ENCODE measurements around the gene MEIG1.
"Not testable (repeated sequence)": the region's sequence is repeated elsewhere in the genome, so short reads cannot be mapped to it uniquely, and the experiment has no call there.

The MEIG1 gene, protein sequence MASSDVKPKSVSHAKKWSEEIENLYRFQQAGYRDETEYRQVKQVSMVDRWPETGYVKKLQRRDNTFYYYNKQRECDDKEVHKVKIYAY

DNA sequence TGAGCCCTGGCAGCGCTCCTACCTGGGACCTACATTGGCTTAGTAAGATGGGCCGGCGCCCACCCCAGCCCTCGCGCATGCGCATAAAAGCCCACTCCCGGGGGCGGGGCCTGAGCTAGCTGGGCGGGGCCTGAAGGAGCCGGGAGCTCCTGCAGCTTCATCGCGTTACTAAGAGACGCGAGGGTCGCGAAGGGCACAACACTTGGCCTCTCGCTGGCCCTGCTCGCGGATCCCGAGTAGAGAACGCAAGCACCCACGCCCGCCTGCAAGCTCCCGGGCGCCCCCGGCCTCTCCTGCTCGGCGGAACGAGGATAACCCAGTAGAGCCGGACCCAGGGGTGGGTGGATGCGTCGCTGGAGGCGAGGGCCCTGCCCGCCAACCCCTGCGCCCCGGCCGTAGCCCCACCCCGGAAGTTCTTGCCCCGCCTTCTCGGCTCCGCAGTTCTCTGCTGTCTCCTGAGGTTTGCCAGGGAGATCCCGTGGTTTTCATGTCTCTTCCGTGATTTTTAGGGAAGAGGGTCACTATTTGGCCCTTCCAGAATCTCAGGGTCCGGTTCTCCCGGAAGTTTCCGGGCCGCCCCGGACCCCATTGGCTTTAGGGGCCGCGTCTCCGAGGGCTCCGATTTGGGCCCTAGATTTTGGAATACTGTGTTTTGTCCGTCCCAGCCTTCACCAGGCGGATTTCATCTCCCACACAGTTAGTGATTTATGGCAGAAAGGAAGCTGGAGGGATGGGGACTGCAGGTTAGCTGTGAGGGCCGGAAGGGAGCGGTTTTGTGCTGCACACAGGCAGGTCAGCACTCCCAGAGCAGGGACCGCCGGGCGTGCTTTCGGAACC lies at the start of gene MEIG1:
TSS of gene MEIG1 (plus strand) at position 168 of the 837 bp plus-strand sequence. CDS start 7,081 bp downstream, outside the sequence.
- peak; percentile 88 for DNase-seq

DNA sequence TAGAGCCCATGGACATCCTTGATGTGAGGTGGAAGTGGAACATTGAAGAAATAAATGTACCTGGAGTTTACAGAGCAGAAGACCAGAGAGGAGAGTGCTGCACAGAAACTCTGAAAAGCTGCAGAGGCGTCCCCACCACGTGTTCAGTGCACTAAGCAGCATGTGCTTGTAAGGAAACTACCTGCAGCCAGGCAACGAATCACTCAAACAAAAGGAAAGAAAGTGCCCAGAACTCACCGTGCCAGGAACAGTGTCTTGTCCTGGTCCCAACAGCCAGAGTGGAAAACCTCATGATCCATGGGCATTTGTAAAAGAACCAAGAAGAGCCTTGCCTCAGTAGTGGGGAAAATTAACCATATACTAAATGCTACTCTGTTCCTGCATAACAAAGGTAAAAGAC lies 48.2 kb upstream of the MEIG1 start:
- no peak for DNase-seq

DNA sequence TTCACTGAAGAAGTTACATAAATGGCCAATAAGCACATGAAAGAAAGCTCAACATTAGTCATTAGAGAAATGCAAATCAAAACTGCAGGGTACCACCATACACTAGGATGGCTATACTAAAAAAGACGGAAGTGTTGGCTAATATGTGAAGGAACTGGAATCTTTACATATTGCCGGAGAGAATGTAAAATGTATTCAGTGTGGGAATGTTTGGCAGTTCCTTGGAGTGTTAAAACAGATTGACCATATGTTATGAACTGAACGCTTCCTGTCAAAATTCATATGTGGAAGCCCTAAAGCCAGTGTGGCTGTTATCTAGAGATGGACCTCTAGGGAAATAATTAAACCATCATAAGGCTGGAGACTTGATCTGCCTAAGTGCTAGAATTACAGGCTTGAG lies 47.4 kb upstream of the MEIG1 start:
- no peak for DNase-seq

DNA sequence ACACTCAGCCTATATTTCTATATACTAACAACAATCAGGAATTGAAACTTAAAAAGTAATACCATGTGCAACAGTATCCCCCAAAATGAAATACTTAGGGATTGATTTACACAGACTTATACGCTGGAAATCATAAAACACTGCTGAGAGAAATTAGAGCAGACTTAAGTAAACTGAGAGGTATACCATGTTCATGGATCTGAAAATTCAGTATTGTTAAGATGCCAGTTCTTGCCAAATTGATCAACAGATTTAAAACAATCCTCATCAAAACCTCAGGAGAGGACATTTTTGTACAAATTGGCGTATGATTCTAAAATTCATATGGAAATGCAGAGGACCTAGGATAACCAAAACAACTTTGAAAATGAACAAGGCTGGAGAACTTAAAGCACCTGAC lies 42.6 kb upstream of the MEIG1 start:
- DNase-seq = no peak

DNA sequence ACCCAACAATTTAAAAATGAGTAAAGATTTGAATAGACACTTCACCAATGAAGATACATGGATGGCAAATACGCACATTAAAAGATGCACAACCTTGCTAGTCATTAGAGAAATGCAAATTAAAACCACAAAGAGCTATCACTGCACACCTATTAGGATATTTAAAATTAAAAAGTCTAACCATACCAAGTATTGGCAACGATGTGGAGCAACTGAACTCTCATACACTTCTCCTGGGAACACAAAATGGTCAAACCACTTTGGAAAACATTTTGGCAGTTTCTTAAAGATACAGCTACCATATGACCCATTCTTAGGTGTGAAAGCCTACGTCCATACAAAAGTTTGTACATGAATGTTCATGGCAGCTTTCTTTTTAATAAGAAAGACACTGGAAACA lies 41.4 kb upstream of the MEIG1 start:
- DNase-seq = no peak

DNA sequence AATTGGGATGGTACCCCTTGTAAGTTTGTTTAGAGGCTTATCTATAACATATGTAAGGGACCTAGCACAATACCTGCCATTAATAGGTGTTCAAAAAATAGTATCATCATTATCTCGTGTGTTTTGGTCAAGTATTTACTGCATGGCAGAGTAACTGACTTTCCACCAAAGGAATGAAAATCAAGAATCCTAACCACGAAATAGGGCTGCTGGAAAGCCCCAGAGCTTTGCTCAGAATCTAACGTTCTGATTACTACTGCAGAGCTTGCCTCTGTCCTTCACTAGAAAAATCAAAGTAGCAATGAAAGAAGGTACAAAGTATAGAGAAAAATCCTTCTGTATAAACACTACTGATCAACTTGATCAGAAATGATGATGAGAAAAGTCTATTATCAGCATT lies 40.2 kb upstream of the MEIG1 start:
- DNase-seq = no peak

DNA sequence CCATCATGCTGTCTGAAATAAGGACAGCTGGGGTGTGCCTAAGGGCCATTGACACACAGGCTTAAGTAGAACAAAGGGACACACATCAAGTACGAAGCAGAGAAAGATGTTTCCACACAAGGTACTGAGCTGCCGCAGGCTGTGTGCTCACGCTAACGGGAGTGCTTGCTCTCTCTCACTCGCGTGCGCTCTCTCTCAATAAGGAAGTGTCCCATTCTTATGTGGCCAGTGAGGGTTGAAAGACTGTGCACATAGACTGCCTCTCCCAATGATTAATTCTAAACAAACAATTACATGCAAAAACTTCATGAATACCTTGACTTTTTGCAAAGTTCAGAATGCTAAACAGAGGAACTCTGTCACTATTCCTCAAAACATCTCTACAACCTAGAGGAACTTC lies 35.2 kb upstream of the MEIG1 start:
- DNase-seq = no peak

DNA sequence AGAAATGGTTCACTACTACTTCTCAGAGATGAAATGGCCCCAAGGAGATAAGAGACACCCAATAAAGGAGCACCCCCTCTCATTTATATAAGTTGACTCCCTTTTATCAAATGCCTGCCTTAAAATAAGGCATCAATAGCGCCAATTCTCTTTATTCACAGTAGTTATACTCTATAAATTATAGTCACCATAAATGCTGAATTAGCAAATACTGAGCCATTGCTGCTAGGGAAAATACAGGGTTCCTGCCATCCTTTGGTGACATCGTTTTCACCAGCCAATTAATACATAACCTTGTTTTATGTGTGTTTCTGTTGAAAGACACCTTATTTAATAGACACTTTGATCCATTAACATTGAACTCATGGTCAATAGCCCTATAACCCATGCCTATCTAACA lies 33.9 kb upstream of the MEIG1 start:
- no peak for DNase-seq

DNA sequence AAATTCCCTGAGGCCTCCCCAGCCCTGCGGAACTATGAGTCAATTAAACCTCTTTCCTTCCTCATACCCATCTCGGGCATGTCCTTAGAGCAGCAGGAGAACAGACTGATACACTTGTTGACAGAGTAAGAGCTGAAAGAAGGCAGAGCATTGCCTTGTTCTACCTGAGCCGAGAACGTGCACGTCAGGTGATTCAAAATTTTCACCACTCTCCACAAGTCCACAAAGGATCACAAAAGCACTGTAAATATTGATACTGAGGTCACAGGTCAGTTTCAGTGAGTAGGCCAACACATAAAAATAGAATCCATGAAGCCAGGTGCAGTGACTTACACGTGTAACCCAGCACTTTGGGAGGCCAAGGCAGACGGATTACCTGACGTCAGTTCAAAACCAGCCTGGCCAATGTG lies 33.1 kb upstream of the MEIG1 start:
- DNase-seq = no peak

DNA sequence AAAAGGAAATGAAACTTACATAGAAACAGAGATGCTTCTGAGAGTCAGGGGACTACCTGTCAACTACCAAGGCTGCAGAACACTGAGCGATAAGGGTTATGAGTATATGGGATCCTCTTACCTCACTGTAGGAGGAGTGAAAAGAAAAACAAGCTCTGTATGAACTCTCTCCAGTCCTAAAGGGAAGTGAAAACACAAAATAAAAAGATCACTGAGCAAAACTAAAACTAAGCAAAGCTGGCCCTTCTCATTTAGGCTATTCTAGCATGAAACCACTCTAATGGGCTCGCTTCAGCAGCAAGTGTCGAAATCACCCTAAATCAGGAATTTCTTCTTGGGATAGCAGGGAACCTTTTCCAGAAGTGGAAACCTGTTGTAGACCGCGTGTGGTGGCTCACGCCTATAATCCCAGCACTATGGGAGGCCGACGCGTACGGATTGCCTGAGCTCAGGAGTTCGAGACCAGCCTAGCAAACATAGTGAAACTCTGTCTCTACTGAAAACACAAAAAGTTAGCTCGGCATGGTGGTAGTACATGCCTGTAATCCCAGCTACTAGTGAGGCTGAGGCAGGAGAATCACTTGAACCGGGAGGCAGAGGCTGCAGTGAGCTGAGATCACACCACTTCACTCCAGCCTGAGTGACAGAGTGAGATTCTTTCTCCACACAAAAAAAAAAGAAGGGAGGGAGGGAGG lies 32.3 kb upstream of the MEIG1 start:
- DNase-seq = no peak

DNA sequence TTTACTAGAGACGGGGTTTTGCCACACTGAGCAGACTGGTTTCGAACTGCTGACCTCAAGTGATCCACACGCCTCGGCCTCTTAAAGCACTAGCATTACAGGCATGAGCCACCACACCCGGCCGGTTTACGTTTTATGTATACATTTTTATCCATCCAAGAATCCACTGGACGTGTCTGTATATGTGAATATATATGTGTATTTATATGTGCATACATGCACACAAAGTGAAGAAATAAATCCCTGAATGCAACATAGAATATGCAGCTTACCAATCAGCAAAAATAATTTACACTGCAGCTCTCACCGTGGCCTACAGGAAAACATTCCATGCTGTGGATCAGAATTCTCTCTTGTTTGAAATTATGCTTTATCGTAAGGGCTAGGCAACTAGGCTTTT lies 28.6 kb upstream of the MEIG1 start:
- DNase-seq = no peak

DNA sequence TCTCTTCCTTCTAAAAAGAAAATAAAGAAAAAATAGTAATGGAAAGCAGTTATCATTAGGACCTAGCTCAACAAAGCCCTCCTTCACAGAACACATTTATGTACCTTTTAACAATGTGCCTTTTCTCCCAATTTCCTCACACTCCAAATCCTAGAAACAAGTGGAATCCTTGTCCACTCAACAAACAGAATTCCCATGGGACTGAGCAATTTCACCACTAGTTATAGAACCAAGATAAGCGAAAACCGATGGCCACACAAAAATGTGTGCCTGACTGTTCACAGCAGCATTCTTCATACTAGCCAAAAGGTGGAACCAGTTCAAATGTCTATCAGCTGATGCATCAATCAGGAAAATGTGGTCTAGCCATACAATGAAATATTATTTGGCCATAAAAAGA lies 22.6 kb upstream of the MEIG1 start:
- no peak for DNase-seq

DNA sequence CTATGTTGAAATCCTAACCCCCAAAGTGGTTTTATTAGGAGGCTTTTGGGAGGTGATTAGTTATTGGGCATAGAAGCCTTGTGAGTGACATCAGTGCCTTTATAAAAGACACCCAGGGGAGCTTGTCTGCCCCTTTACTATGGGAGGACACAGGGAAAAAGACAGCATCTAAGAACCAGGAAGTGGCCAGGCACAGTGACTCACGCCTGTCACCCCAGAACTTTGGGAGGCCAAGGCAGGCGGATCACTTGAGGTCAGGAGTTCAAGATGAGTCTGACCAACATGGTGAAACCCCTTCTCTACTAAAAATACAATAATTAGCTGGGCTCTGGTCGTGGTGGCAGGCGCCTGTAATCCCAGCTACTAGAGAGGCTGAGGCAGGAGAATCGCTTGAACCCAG lies 20.2 kb upstream of the MEIG1 start:
- peak; percentile 61 for DNase-seq

DNA sequence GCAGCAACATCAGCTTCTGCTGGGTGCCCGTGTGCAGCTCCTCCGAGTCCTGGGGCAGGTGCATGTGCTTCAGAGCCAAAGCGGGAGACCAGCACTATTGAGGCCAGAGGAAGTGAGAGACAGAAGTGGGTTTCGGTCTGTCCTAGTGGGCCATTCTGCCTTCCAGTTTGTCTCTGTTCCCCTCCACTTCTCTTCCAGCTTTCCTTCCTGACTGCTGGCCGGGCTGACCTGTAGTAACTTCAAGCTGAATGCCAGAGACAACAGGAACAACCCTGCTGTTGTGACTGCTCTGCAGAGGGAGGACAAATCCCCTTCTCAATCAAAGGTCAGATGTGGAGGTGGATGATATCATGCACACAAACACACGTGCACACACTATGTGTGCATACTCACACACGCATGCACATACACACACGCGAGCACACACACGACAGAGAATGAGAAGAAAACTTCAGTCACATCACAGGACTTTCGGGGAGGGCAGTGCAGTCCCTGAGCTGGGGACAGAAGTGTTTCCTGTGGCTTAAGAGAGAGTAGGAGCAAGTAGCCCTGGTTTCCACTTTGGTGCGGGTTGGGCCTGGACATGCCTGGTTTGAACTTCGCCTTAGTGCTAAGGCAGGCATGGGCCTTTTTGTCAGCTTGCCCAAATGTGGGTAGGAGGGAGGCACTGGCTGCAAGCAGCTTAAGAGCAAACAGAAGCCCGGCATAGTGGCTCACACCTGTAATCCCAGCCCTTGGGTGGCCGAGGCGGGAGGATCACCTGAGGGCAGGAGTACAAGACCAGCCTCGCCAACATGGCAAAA lies 16.8 kb upstream of the MEIG1 start:
- DNase-seq = not testable (repeated sequence)

DNA sequence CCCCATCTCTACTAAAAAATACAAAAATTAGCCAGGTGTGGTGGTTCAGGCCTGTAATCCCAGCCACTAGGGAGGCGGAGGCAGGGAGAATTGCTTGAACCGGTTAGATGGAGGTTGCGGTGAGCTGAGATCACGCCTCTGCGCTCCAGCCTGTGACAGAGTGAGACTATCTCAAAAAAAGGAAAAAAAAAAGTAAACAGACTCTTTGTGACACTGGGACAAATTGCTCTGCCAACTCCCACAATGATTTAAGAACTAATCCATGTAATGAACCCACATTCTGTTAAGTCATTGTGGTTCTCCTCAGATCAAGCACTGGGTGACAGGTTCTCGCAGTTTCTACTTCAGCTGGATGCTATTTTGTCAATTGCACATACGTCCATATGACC lies 16.2 kb upstream of the MEIG1 start:
- not testable (repeated sequence) for DNase-seq

DNA sequence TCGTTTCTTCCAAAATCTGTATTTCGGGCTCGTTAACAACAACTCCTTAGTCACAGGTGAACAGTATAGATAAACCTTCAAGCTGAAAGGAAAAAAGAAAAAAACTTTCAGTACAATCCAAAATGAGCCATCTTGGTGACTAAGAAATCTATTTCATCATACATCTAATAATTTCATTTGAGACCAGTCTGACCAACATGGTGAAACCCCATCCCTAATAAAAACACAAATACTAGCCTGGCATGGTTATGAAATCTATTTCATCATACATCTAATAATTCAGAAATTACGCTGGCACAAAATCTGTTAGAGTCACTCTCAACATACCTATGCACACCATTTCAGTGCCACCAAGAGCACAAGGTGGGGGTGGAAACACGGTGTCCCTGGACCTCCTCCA lies 14.1 kb upstream of the MEIG1 start:
- no peak for DNase-seq

DNA sequence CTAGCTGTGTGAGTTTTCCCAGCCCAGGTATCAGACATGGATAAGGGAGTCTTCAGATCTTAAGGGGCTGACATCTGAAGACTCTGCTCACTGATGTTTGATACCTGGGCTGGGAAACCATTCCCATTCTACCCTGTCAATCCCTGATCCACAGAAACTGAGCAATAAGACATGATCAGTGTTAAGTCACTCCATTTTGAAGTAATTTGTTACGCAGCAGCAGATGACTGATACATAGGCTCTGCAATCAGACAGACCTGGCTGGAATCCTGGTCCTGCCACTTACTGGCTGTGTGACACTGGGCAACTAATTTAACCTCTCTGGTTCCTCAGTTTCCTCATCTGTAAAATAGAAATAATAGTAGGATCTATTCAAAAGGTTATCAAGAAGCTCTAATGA lies 11.9 kb upstream of the MEIG1 start:
- DNase-seq = no peak

DNA sequence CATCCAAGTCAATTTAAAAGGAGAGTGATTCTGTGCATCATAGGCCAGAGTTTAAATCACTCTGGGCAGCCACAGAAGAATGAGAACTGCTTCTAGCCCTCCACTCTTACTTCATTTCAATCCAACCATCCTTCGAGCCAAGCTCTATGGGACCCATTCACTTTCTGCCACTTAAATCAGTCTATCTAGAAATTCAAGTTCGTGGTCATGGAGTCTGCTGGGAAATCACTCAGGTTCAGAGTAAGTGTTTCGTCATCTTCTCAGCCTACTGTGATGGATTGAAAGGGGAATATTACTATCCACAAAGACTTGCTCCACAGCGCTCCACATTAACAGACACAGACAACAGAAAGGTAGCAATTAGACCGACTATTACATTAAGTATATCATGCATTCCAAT lies 9.9 kb upstream of the MEIG1 start:
- DNase-seq = no peak

DNA sequence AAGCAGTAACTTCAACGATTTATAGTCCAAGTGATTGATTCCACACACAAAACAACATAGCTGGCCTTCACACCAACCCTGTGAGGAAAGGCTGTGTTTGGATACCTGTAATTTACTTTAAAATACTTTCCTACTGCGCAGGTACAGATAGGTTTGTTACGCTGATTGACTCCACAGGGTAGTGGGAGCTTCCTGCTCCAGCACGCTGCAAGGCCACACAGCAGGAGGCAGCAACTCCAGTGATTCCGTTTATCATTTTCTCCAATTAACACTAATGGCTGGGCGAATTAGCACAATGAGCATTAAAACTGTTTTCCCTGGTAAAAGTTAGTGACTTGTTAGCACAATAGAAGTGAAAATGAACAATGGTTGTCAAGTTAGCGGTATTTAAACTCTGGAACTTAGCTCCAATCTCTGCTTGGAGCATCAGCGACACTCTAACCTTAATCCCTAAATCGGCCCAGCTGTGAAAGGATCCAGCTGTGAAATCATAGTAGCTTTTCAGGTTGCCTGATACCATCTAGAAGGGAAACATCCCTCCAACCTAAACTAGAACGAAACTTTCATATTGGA lies 6.3 kb upstream of the MEIG1 start:
- no peak for DNase-seq

DNA sequence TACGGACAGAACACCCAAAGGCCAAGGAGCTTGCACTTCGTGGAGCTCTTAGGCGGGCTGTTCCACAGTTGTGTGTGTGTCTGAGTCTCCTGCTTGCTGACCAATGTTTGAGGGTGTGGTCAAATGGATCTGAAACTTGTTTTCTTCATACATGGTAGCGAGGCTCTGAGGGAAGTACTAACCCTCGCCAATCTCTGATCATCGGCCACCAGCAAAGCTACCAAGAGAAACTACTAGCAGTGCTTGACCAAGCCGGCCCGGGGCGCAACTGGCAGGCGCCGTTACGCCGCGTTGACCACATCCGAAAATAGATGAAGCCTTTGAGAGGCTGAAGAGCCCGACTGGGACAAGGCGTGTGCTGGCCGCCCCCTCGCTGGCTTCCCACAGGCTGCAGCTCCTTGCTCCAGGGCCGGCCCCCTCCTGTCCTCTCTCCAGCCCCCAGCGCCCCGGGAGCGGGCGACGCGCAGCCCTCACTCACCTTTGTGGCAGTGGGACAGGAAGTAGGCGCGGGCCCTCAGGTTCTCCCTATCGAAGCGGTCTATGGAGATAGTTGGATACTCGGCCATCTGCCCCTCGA lies 5.7 kb upstream of the MEIG1 start:
- no peak for DNase-seq

DNA sequence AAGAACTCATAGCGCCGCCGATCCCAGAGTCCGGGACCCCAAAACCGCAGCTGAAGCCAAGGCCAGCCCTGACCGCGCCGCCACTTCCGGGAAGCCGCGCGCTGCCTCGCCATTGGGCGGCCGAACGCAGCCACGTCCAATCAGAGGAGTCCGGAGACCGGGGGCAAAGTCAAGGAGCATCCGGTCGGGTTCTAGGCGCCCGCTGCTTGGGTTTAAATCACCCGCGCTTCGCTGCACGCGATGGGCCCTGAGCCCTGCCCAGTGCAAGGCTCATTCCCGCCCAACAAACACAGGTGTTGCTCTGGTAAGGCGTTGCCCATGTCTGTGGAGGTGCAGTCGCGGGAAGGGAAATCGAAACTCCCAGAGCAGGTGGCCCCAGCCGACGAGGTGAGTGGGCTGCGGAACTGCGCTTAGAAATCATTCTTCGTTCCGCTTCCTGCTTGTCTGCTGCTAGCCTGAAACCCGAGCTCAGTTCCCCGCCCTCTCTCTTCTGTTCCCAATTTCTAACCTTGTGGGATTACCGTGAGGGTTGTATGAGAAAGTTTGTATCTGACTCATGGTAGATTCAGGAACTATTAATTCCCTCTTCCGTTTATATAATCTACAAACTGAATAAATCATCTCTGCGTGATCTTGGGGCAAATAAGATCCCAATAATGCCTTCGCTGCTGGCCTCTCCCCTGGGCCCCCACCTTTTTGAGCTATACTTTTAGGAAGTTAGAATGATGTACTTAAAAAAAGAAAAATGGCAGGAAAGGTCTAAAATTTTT lies 5.0 kb upstream of the MEIG1 start, which contains the start of gene DCLRE1C:
TSS of gene DCLRE1C (minus strand) at position 96 of the 770 bp plus-strand sequence. CDS start at position 10, 86 bp downstream.
- DNase-seq = peak; percentile 90

DNA sequence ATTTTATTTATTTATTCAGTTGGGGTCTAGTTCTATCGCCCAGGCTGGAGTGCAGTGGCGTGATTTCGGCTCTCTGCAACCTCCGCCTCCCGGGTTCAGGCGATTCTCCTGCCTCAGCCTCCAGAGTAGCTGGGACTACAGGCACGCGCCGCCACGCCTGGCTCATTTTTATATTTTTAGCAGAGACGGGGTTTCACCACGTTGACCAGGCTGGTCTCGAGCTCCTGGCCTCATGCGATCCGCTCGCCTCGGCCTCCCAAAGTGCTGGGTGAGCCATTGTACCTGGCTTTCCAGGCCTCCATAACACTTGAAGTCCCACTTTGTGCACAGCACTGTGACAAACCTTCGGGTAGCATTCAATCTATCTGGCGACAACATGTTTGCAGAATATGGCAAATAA lies 4.3 kb upstream of the MEIG1 start:
- DNase-seq = no peak

Measured in CD4-positive, alpha-beta T cell treated with Interleukin-15 for 1 hour (primary cell).